Endothelial cell of umbilical vein (primary cell): ENCODE data around the gene CSNK1A1. TPM values are rescaled to one million over a fixed set of nuclear protein-coding genes. Genes with fewer than 3 reads are reported as not detected.

Experiments used
- BruUV-seq: library from RNA; stranded (reverse); fragments of 400-500 nt; replicated peaks from 2 replicates; lab custom pipeline; 2021; lab: Mats Ljungman, UMichigan
- CTCF ChIA-PET: fragments of 300-600, 350-600 bp; sonication (Branson Sonifier 250); formaldehyde crosslinking; loops from one replicate; lab custom pipeline; 2021; ENCODE audit warnings: antibody characterized with exemption, inconsistent platforms; lab: Charles Lee
- POLR2A ChIA-PET: fragments of 300-600, 350-600 bp; sonication (Branson Sonifier 250); formaldehyde crosslinking; loops from one replicate; lab custom pipeline; 2021; ENCODE audit warnings: antibody characterized with exemption, inconsistent platforms; lab: Charles Lee
- DNase-seq: peaks from one replicate; pipeline ENCODE4 v3.0.0-alpha.2; 2011; ENCODE audit warnings: low read depth, low spot score
- FAIRE-seq: peaks from 2 replicates; lab custom pipeline; 2011; peaks lifted over from hg19 to GRCh38; lab: Jason Lieb, UNC
- H2AFZ ChIP-seq: 2 replicates; pipeline ENCODE4 v1.6.0; 2012; ENCODE audit warnings: low read depth, low read length, control low read depth, inconsistent platforms
- H3K27ac ChIP-seq: 2 replicates; pipeline ENCODE4 v1.5.1; 2011; ENCODE audit warnings: low read depth, mild to moderate bottlenecking, control low read depth, low read length, moderate library complexity; ENCODE audit not compliant: insufficient read depth
- H3K27me3 ChIP-seq, 2 experiments: 2 replicates each; pipeline versions ENCODE4 v1.6.0 to v1.6.1; 2011; ENCODE audit warnings: low read length in 2 of 2, mixed read lengths in 1 of 2; ENCODE audit not compliant: control insufficient read depth in 2 of 2, insufficient read depth in 2 of 2
- H3K36me3 ChIP-seq, 2 experiments: 2 replicates in 1 of 2; 3 replicates in 1 of 2; pipeline ENCODE4 v1.5.1; 2011; ENCODE audit warnings: low read length in 2 of 2, mild to moderate bottlenecking in 1 of 2, moderate library complexity in 1 of 2; ENCODE audit not compliant: control insufficient read depth in 2 of 2, insufficient read depth in 2 of 2; ENCODE audit errors: extremely low read depth in 1 of 2
- H3K4me1 ChIP-seq: 3 replicates; pipeline ENCODE4 v1.5.1; 2011; ENCODE audit warnings: mild to moderate bottlenecking, low read length; ENCODE audit not compliant: control insufficient read depth, insufficient read depth; ENCODE audit errors: extremely low read depth
- H3K4me2 ChIP-seq: 2 replicates; pipeline ENCODE4 v1.6.1; 2011; ENCODE audit warnings: low read length, control low read depth, mixed read lengths; ENCODE audit not compliant: insufficient read depth
- H3K4me3 ChIP-seq, 3 experiments: fragments of 200-600 bp in 1 of 3; sonication (generic), shearing (Covaris generic) in 1 of 3; replicated peaks in 1 of 3; 2 replicates each; pipeline ENCODE4 v1.5.1; 2011 to 2016; ENCODE audit warnings: control low read depth in 3 of 3, low read length in 3 of 3, mild to moderate bottlenecking in 2 of 3, inconsistent platforms in 1 of 3, low read depth in 1 of 3, moderate library complexity in 1 of 3; ENCODE audit not compliant: insufficient read depth in 1 of 3
- H3K79me2 ChIP-seq: 2 replicates; pipeline ENCODE4 v1.6.0; 2012; ENCODE audit warnings: low read length, inconsistent platforms; ENCODE audit not compliant: control insufficient read depth, insufficient read depth
- H3K9ac ChIP-seq: replicated peaks from 2 replicates; pipeline ENCODE3; 2011; ENCODE audit warnings: low read length, control low read depth; ENCODE audit not compliant: insufficient read depth; ENCODE audit errors: extremely low read depth
- H3K9me1 ChIP-seq: replicated peaks from 3 replicates; pipeline ENCODE4 v1.6.0; 2011; ENCODE audit warnings: mild to moderate bottlenecking, low read length; ENCODE audit not compliant: control insufficient read depth, insufficient read depth; ENCODE audit errors: extremely low read depth
- H3K9me3 ChIP-seq: replicated peaks from 2 replicates; pipeline ENCODE4 v1.5.1; 2012; ENCODE audit warnings: low read length, inconsistent platforms; ENCODE audit not compliant: control insufficient read depth, insufficient read depth
- H4K20me1 ChIP-seq: replicated peaks from 2 replicates; pipeline ENCODE3; 2011; ENCODE audit warnings: mild to moderate bottlenecking, low read length; ENCODE audit not compliant: control insufficient read depth, insufficient read depth; ENCODE audit errors: extremely low read depth
- CTCF ChIP-seq, 2 donors: IDR thresholded peaks; 1 replicate in 1 of 2; 2 replicates in 1 of 2; pipeline ENCODE4 v1.5.1; 2011; ENCODE audit warnings: low read length in 2 of 2, mild to moderate bottlenecking in 2 of 2, moderate library complexity in 2 of 2, control low read depth in 1 of 2, inconsistent platforms in 1 of 2, low read depth in 1 of 2; ENCODE audit not compliant: insufficient read depth in 1 of 2; ENCODE audit errors: extremely low read depth in 1 of 2
- EZH2 ChIP-seq: IDR thresholded peaks from 2 replicates; pipeline ENCODE4 v1.6.1; 2012; ENCODE audit warnings: borderline replicate concordance, low read depth, mild to moderate bottlenecking, moderate library complexity, low read length, inconsistent platforms; ENCODE audit not compliant: severe bottlenecking
- FOS ChIP-seq: IDR thresholded peaks from 2 replicates; pipeline ENCODE4 v1.6.1; 2011; ENCODE audit warnings: mild to moderate bottlenecking, low read length, moderate library complexity, borderline replicate concordance; ENCODE audit not compliant: insufficient read depth
- GATA2 ChIP-seq: IDR thresholded peaks from 2 replicates; pipeline ENCODE4 v1.7.0; 2011; ENCODE audit warnings: low read depth, mild to moderate bottlenecking, moderate library complexity, mixed read lengths, low read length; ENCODE audit not compliant: insufficient read length, insufficient read depth
- JUN ChIP-seq: IDR thresholded peaks from 2 replicates; pipeline ENCODE4 v1.6.1; 2011; ENCODE audit warnings: borderline replicate concordance, low read depth; ENCODE audit not compliant: insufficient read length, insufficient read depth
- MAX ChIP-seq: IDR thresholded peaks from 2 replicates; pipeline ENCODE4 v1.6.1; 2011; ENCODE audit not compliant: insufficient read depth, insufficient read length
- MYC ChIP-seq: IDR thresholded peaks from one replicate; pipeline ENCODE4 v1.6.1; 2011; ENCODE audit warnings: mild to moderate bottlenecking, low read depth, low read length
- POLR2A ChIP-seq: IDR thresholded peaks from 2 replicates; pipeline ENCODE4 v1.6.1; 2012; ENCODE audit warnings: low read depth, mild to moderate bottlenecking, control low read depth, low read length
- POLR2AphosphoS5 ChIP-seq: IDR thresholded peaks from 2 replicates; pipeline ENCODE4 v1.6.1; 2012; ENCODE audit warnings: low read depth, mild to moderate bottlenecking, control low read depth, low read length, moderate library complexity; ENCODE audit not compliant: insufficient read depth
- dilution Hi-C: fragments of 300-500 bp; cut with MboI; formaldehyde crosslinking; loops from one replicate; pipeline ENCODE4 v1.15.0; 2019; ENCODE audit warnings: low sequenced_read_pairs; ENCODE audit not compliant: extremely low pct_ligation_motif_present
- intact Hi-C: fragments of 100-400 bp; cut with micrococcal nuclease; formaldehyde crosslinking; loops from one replicate; pipeline ENCODE4 v1.10.0; 2022
- polyA plus RNA-seq, 4 experiments: library from polyadenylated mRNA; depleted of rRNA in 3 of 4; stranded (reverse) in 3 of 4; unstranded in 1 of 4; fragments of >200 nt; gene quantifications; 2 replicates each; pipeline versions ENCODE4 v1.2.1 to v1.2.3, GENCODE V29; 2011 to 2012; ENCODE audit warnings: missing spikeins in 1 of 4
- total RNA-seq: library from RNA; stranded (reverse); gene quantifications from 2 replicates; pipeline ENCODE4 v1.2.3, GENCODE V29; 2021

CSNK1A1 gene
- total and polyA plus RNA-seq, 2 donors (not counting 3 experiments of a cell fraction or from before 2014, with no cell fraction given), result 74.1 to 253 TPM

- Histone ChIP-seq H3K9me3 (no peaks in the 10 kb centered on the region), H3K9ac (no peak overlapping the region), H3K4me3 (no peak overlapping the region), H3K4me2 (no peak overlapping the region), H3K79me2 (peaks cover 29% of the 10 kb centered on the region), H3K36me3 (peaks cover 23 to 63% of the 10 kb centered on the region in 2 experiments), H3K4me1 (no peaks in the 10 kb centered on the region), H3K27ac (no peak overlapping the region), H3K9me1 (no peaks in the 10 kb centered on the region), H2AFZ (no peak overlapping the region), H3K27me3 (no peaks in the 10 kb centered on the region), H4K20me1 (no peaks in the 10 kb centered on the region)
- dilution Hi-C loops (no loop called here), intact Hi-C loops (no loop called here)
- ChIA-PET CTCF (no interaction called here), POLR2A (no interaction called here)
- DNase-seq (no peak), FAIRE-seq (no peak)
- TF ChIP-seq JUN (no peak), MAX (no peak), GATA2 (no peak), POLR2AphosphoS5 (no peak), FOS (no peak), POLR2A (no peak), MYC (no peak), EZH2 (no peak), CTCF (IDR thresholded peaks at IDR 0.05; ENCODE audit: extremely low read depth in 1 of 2, insufficient read depth in 1 of 2, low read depth in 1 of 2, low read length in 2 of 2) (no peak)
- BruUV-seq, result no TSS peak
Measured at GRCh38 chr5:149504677-149505076, 46.6 kb downstream of the CSNK1A1 start.
